Measurements from ENCODE around the gene MCOLN2. TPM values are rescaled to one million over a fixed set of nuclear protein-coding genes. Genes with fewer than 3 reads are reported as not detected.
"Not testable (repeated sequence)": the region's sequence is repeated elsewhere in the genome, so short reads cannot be mapped to it uniquely, and the experiment has no call there.

Gene MCOLN2
- total RNA-seq, 1 donor from 2014 or later, result 42.7 TPM

DNA sequence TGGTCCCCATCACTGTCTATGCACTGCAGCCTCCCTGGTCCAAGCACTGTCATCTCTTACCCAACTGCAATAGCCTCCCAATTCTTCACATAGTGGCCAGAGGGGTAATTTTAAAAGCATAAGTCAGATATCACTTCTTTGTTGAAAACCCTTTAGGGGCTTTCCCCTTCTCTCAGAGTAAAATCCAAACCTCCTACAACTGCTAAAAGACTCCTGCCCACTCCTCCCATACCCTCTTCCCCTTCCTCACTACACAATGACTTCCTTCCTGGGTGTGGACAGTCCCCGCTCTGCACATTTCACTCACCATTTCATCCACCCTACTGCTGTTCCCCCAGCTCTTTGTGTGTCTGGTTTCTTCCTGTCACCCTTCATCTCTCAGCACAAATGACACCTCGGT, 8.3 kb downstream of the MCOLN2 start:
- intact Hi-C loops (cut with micrococcal nuclease), result no loop called here

- intact Hi-C loops (cut with micrococcal nuclease), result not testable (repeated sequence)
Measured at GRCh38 chr1:84986561-84986960, 10.4 kb downstream of the MCOLN2 start.

- intact Hi-C loops (cut with micrococcal nuclease), result no loop called here
Measured at GRCh38 chr1:84985365-84985764, 11.5 kb downstream of the MCOLN2 start.

GRCh38 chr1:84982395-84982794, 14.5 kb downstream of the MCOLN2 start:
- intact Hi-C loops (cut with micrococcal nuclease), result no loop called here

DNA sequence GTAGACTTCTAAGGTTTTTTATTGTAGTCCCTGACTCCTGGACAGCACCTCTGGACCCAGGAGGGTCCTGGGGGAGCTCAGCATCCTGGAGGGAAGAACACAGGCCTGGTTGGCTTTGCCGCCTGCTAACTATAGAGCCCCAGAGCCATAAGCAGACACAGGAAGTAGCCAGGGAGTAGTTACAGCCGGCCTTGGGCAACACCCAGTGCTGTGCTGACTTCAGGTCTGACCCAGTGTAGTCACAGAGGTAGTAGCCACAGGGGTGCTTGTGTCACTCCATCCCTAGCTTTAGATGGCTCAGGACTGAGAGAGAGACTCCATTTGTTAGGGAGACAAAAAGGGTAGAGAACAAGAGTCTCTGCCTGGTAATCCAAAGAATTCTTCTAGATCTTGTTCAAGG, 21.9 kb downstream of the MCOLN2 start:
- intact Hi-C loops (cut with micrococcal nuclease), result no loop called here

GRCh38 chr1:84973498-84974334, 23.2 kb downstream of the MCOLN2 start:
- intact Hi-C loops (cut with micrococcal nuclease), result no loop called here

DNA sequence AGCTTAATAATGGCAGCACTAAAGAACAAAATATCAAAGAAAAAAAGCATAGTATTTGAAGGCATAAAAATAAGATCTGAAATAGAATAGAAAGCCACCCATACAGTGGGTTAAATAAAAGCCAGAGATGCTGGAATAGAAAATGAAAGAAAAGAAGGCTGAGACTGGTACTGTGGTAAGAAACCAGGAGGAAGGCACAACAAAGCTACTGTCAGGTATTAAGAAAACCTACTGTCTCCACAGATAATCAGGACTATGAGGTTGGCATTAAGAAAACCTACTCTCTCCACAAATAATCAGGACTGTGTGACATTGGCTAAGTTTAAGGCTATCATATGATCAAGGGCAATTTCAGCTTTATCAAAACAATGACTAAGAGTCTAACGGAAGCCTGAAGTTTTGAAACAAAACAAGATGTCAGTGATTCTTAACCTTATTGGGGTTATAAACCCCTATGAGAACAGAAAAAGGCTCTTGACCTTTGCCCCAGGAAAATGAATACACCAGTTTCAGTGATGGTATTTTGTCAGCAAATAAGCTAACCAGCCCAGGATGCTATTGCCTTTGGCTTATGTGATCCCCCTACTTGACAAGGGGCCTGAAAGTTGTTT, 24.4 kb downstream of the MCOLN2 start:
- intact Hi-C loops (cut with micrococcal nuclease), result loop anchor here (1.0 kb wide), 3 partner anchors 13 to 27 kb away; no protein-coding TSS in a partner anchor

- intact Hi-C loops (cut with micrococcal nuclease), result loop anchor here (1.0 kb wide), 3 partner anchors 13 to 27 kb away; no protein-coding TSS in a partner anchor
Measured at GRCh38 chr1:84971957-84972356, 25.0 kb downstream of the MCOLN2 start.

DNA sequence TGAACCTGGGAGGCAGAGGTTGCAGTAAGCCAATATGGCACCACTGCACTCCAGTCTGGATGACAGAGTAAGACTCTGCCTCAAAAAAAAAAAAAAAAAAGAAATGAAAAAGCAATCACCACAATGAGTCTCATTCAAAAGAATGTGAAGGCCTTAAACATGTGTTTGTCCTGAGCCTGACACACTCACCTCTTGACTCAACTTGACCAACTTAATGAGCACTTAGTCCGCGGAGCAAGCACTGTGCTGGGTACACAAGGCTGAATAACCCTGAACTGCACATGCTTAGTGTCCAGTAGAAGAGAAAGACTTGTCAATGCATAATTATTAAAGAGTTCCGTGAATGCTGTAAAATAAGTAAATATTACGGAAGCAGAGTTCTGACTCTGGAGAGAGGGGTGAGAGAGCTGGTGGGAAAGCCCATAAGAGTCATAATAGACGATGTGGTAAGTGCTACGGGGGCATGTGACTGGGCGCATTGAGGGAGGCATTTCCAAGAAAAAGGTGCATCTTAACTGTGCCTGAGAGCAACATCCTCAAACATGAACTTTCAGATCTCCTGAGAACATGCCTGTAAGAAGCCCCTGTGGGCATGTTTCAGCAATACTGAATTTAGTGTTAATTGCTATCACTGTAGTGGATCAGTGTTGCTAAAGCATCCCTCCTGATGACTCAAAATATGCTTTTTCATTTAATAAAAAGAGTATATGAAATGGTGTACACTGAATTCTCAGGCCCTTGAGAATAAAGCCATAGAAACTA, 27.2 kb downstream of the MCOLN2 start:
- intact Hi-C loops (cut with micrococcal nuclease), result no loop called here

GRCh38 chr1:84968865-84969264, 28.0 kb downstream of the MCOLN2 start:
- intact Hi-C loops (cut with micrococcal nuclease), result no loop called here

DNA sequence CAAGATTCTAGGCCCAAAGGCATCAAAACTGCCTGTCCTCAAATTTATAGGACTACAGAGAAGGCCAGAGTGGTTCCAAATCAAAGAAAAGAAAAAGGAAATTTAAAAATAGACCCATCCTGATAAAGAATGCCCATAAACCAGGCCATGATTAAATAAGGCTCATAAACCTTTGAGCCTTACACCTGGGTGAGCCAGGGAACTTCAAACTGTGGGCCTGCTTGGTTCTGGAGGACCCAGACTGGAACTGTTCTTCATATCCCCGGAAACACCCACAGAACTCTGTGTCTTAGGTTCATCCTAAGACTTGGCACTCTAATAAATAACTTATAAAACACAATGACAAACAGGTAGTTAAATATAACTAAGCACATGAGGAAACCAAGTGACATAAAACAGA, 28.8 kb downstream of the MCOLN2 start:
- intact Hi-C loops (cut with micrococcal nuclease), result no loop called here

GRCh38 chr1:84967666-84968065, 29.2 kb downstream of the MCOLN2 start:
- intact Hi-C loops (cut with micrococcal nuclease), result no loop called here

- intact Hi-C loops (cut with micrococcal nuclease), result no loop called here
Measured at GRCh38 chr1:84963021-84963420, 33.9 kb downstream of the MCOLN2 start.

DNA sequence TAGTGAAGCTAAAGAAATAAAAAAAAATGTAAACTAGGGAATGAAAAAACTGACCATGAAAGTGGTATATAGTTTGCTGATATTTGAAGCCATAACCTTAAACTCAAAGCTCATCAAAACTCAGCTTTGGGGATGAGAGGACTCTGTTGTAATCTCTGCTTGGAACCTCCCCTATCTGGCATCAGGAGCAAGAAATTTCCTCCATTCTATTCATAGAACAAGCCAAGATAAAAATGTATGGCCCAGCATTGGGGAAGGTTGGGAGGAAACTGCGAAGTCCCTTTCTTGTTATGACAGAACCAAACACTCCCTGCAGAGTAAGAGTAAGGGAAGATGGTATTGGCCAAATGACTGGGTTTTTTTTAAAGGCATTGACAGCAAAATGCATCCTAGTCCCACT, 35.6 kb downstream of the MCOLN2 start:
- intact Hi-C loops (cut with micrococcal nuclease), result no loop called here

GRCh38 chr1:84960371-84960770, 36.5 kb downstream of the MCOLN2 start:
- intact Hi-C loops (cut with micrococcal nuclease), result no loop called here

- intact Hi-C loops (cut with micrococcal nuclease), result loop anchor here (1.0 kb wide), 2 partner anchors 13 to 14 kb away; no protein-coding TSS in a partner anchor
Measured at GRCh38 chr1:84959294-84959693, 37.6 kb downstream of the MCOLN2 start.

DNA sequence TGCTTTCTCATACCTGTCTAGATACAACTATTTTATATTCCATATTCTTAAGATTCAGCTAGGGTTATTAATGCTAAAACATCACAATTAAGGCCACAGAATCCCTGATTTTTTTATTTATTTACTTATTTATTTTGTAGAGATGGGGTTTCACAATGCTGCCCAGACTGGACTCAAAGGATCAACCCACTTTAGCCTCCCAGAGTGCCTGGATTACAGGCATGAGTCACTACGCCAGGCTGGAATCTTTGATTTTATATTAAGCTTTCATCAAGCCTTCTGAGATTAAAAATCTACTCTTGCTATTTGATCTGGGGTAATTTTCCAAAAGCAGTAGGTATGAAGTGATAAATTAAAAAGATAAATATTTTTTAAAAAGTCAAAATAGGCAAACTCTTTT, 38.9 kb downstream of the MCOLN2 start:
- intact Hi-C loops (cut with micrococcal nuclease), result no loop called here

DNA sequence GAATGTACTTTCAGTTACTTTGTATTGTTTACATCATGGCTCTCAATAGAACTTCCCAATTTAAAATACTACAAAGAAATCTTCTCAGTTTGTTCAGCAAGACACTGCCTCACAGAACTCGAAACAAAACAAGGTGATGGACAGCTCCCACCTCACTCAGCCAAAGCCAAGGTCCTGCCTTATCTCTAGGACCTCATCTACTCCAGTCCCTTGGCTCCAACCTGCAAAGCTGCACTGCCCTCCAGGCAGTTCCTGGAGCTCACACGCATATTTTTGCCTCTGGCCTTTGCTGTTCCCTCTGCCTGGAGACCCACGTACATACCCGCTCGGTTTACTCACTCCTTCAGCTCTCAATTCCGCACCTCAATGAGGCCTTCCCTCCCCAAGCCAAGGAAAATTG, 40.3 kb downstream of the MCOLN2 start:
- intact Hi-C loops (cut with micrococcal nuclease), result no loop called here

- intact Hi-C loops (cut with micrococcal nuclease), result no loop called here
Measured at GRCh38 chr1:84956097-84956496, 40.8 kb downstream of the MCOLN2 start.

- intact Hi-C loops (cut with micrococcal nuclease), result loop anchor here (5.0 kb wide), 1 partner anchor 257 kb away; the partner anchor contains the start of gene SSX2IP
Measured at GRCh38 chr1:84949664-84950063, 47.2 kb downstream of the MCOLN2 start.

GRCh38 chr1:84947536-84948410, 49.1 kb downstream of the MCOLN2 start:
- intact Hi-C loops (cut with micrococcal nuclease), result loop anchor here (5.0 kb wide), 1 partner anchor 255 kb away; the partner anchor contains the start of gene SSX2IP

Measured in T-helper 2 cell treated with Interferon-gamma antibody and Interleukin-4, amounts not matched to agents 100 ng/mL and 5 ng/mL, for 36 hours (primary cell).